ENCODE data around the gene ATL1.
"Not testable (repeated sequence)": the region's sequence is repeated elsewhere in the genome, so short reads cannot be mapped to it uniquely, and the experiment has no call there.

Gene ATL1

GRCh38 chr14:50539051-50539450 lies 20.9 kb upstream of the ATL1 start:
- no peak overlapping the region for H3K27ac ChIP-seq
- TF ChIP-seq CTCF (conservative IDR thresholded peaks at IDR 0.05), result no peak

- H3K27ac ChIP-seq, result no peak overlapping the region
- no peak for TF ChIP-seq CTCF (conservative IDR thresholded peaks at IDR 0.05)
These were observed 18.8 kb upstream of the ATL1 start for GRCh38 chr14:50541159-50541567.

GRCh38 chr14:50542941-50543418 lies 17.0 kb upstream of the ATL1 start:
- H3K27ac ChIP-seq, result no peak overlapping the region

GRCh38 chr14:50544911-50545310 lies 15.0 kb upstream of the ATL1 start:
- no peak for TF ChIP-seq CTCF (conservative IDR thresholded peaks at IDR 0.05)

More at GRCh38 chr14:50542941-50543418, 17.0 kb upstream of the ATL1 start:
- peak; percentile 76 for TF ChIP-seq CTCF (conservative IDR thresholded peaks at IDR 0.05)

GRCh38 chr14:50545618-50546017 lies 14.3 kb upstream of the ATL1 start:
- no peak for TF ChIP-seq CTCF (conservative IDR thresholded peaks at IDR 0.05)
- H3K27ac ChIP-seq, result no peak overlapping the region

More at GRCh38 chr14:50544911-50545310, 15.0 kb upstream of the ATL1 start:
- H3K27ac ChIP-seq, result no peak overlapping the region

- no peak for TF ChIP-seq CTCF (conservative IDR thresholded peaks at IDR 0.05)
- H3K27ac ChIP-seq, result no peak overlapping the region
These were observed 9.7 kb upstream of the ATL1 start for GRCh38 chr14:50550294-50550693.

- no peak for TF ChIP-seq CTCF (conservative IDR thresholded peaks at IDR 0.05)
- no peak overlapping the region for H3K27ac ChIP-seq
These were observed 8.1 kb upstream of the ATL1 start for GRCh38 chr14:50551877-50552276.

- not testable (repeated sequence) for H3K27ac ChIP-seq
These were observed 7.1 kb upstream of the ATL1 start for GRCh38 chr14:50552796-50553195.

Data from VCaP (cell line).